Raji (cell line): Measurements from ENCODE around the gene ADAP1.

ENCODE experiments used
- POLR2A ChIP-seq: IDR thresholded peaks from 2 replicates; pipeline ENCODE4 v1.6.1; 2011; ENCODE audit warnings: low read depth, low read length, control low read depth; ENCODE audit not compliant: insufficient read depth

The ADAP1 gene

DNA sequence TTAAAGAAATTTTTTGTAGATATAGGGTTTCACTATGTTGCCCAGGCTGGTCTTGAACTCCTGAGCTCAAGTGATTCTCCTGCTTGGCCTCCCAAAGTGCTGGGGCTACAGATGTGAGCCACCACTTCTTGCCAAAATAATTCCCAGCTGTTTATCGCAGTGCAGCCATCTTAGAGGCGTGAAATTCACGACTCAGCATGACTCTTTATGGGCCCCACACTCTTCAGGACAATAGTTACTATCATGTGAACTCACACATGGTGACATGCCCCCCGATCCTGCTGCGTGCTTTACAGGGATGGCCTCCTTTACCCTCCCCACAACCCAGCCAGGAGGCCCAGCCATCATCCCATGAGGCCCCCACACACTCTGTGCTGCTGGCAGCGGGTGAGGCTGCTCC is 16.3 kb upstream of the ADAP1 start:
- no peak for TF ChIP-seq POLR2A

GRCh38 chr7:969403-969802 is 14.9 kb upstream of the ADAP1 start:
- no peak for TF ChIP-seq POLR2A

GRCh38 chr7:968205-969105 is 14.0 kb upstream of the ADAP1 start:
- TF ChIP-seq POLR2A = no peak

DNA sequence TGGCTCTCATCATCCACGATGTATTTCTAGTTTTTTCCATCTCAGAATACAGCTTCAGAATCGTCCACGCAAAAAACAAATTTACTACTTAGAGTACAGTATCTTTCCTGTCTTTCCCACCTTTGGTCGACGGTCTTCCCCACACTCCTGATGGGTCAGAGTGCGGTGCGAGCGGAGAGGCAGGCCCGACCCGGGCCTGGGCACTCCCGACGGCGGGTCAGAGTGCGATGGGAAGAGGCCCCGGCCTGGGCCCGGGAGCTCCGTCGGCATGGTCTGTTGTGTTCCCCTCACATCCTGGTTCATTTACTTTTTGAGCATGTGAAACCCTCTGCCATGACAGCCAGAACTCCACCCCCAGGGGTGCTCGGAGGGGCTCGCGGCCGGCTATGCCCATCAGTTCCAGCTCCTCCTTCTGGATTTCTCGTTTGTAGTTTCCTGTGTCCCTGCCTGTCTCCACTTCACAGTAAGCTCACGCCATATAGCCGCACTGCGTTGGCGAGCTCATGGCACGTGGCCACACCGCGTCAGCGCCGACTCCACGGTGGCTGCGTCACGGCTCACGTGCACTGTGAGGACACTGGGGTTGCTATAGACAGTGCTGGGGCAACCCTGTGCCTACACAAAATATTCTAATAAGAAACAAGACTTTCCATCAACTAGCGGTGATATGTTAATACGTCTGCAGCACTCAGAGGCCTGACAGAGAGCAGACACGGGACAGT is 13.0 kb upstream of the ADAP1 start:
- no peak for TF ChIP-seq POLR2A

- no peak for TF ChIP-seq POLR2A
Observed at GRCh38 chr7:966291-967069, 12.0 kb upstream of the ADAP1 start.

GRCh38 chr7:964401-965231 is 10.1 kb upstream of the ADAP1 start:
- TF ChIP-seq POLR2A = no peak; the same call in 1 of the 2 replicates

GRCh38 chr7:963236-964078 is 9.0 kb upstream of the ADAP1 start:
- TF ChIP-seq POLR2A = no peak

GRCh38 chr7:962401-963081 is 8.1 kb upstream of the ADAP1 start:
- TF ChIP-seq POLR2A = no peak

- TF ChIP-seq POLR2A = no peak
Observed at GRCh38 chr7:961546-962400, 7.3 kb upstream of the ADAP1 start.

DNA sequence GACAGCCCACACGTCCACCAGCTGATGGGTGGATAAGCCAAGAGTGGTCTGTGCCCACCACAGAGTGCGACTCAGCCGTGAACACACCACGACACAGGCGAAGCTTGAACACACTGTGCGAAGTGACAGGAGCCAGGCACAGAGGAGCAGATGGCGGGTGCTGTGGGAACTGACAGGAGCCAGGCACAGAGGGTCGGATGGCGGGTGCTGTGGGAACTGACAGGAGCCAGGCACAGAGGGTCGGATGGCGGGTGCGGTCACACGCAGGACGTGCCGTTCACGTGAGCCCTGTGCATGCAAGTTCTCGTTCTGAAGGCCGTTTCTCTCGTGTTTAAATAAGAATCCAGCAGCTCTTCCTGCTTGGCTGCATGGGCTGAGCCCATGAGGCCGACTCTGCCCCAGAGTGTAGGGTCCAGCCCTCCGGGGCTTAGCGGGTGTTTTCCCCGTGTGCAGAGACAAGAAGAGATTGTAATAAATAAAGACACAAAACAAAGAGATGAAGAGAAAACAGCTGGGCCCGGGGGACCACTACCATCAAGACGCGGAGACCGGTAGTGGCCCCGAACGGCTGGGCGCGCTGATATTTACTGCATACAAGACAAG is 5.9 kb upstream of the ADAP1 start:
- TF ChIP-seq POLR2A = no peak

DNA sequence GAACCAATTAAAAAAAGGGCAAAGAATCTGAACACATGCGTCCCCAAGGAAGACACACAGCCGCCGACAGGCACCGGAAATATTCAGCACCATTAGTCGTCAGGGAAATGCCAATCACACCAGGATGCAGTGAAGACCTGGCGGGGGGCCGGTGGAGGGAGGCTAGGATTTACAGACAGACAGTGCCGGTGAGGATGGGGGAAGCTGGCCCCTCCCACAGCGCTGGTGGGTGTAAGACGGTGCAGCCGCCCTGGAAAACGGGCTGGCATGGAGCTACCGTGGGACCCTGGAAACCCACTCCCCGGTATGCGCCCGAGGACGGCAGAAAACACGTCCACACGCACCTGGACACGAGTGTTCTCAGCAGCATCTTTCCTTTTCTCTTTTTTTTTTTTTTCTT is 4.8 kb upstream of the ADAP1 start:
- TF ChIP-seq POLR2A = no peak

DNA sequence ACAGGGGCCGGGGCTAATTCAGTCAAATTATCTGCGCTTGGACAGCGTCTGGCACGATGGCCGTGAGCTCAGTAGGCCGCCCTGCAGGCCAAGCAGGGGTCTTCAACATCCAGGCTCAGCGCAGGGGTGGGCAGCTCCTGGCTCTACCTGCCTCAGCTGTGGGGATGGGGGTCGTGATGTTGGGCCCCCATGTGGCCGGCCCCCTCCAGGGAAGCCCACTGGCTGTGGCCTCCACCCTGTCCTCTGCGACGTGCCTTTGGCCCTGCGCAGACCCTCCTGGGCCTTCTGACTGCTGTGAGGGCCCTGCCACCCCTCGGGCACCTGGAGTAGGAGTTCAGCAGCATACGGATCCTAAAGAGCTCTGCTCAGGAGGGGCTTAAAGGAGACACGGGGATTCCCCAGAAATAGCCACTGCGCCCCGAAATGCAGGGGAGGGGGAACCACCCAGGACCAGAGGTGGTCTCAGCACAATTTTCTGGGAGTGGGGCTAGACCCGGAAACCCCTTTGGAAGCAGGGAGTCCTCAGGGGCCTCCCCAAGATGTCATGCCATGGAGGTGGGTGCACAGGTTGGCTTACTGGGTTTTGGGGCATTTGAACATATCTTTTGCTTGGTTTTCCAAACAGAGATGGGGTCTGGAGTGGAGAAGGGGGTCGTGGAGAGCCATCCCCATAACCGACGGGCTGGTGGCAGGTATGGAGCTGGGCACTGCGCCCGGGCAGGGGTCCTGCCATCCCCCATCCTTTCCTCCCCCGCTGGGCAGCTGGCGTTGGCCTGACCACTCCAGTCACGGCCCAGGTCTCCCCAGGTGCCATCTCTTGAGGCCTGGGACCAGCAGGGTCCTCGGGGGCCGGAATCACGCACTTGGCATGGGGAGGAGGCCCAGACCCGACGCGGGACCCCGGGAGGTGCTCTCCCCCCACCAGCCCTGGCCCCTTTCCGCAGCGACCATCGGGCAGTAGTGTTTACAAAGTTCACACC is 4.0 kb upstream of the ADAP1 start:
- TF ChIP-seq POLR2A = no peak
